Heart left ventricle (tissue), 13 donors: ENCODE measurements around the gene SLC25A6.

Source experiments
- POLR2A ChIP-seq, 2 donors: fragments of 450-650 bp; IDR thresholded peaks; one replicate each; pipeline ENCODE4 v1.6.1; 2017; ENCODE audit warnings: antibody characterized with exemption in 2 of 2, mild to moderate bottlenecking in 2 of 2, moderate library complexity in 2 of 2
- TF ChIP-seq, protein P1 (sequence below), 12 donors: fragments of 200-600 bp; sonication (generic) in 4 of 12; IDR thresholded peaks; one replicate each; pipeline versions ENCODE4 v1.5.0 to v1.8.0; 2018 to 2022; ENCODE audit warnings: antibody characterized with exemption in 12 of 12, mild to moderate bottlenecking in 5 of 12
- donor health status: ischemic (EF 13 %, LVEDD 7.1; RV severe dilation, severe dysfunction).
- donor health status: DM: no; HTN: yes; CAD: no.
- donor health status: DM: no; HTN: no; CAD: no.
- donor health status: ischemic (EF 25% LVEDD 6.9; RV normal size, moderate dysfunction).
- donor health status: ischemic (EF 25% LVEDD 5.7; RV mildly dilated, moderate dysfunction).
- donor health status: ischemic (EF 35%, LVEDD 5.7; RV mildly dilated, moderate dysfunction).
- donor health status: nonischemic (EF 11% LVEDD 7.7; RV severe dilation, severe dysfunction).
- donor health status: DM: yes; HTN: yes; CAD: no.
- donor health status: PGD.
- donor health status: ischemic (EF 29% LVEDD 5.4; RV normal size, mild dysfunction).
- donor health status: nonischemic (EF 23%, LVEDD 6.1; RV moderate dilation, normal function).

DNA sequence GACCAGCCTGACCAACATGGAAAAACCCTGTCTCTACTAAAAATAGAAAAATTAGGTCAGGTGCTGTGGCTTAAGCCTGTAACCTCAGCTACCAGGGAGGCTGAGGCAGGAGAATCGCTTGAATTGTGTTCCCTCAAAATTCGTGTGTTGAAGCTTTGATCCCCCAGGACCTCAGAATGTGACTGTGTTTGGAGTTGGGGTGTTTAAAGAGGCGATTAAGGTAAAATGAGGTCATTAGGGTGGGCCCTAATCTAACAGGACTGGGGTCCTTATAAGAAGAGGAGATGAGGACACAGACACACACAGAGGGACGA is 23.6 kb downstream of the SLC25A6 start:
- TF ChIP-seq, protein P1, sequence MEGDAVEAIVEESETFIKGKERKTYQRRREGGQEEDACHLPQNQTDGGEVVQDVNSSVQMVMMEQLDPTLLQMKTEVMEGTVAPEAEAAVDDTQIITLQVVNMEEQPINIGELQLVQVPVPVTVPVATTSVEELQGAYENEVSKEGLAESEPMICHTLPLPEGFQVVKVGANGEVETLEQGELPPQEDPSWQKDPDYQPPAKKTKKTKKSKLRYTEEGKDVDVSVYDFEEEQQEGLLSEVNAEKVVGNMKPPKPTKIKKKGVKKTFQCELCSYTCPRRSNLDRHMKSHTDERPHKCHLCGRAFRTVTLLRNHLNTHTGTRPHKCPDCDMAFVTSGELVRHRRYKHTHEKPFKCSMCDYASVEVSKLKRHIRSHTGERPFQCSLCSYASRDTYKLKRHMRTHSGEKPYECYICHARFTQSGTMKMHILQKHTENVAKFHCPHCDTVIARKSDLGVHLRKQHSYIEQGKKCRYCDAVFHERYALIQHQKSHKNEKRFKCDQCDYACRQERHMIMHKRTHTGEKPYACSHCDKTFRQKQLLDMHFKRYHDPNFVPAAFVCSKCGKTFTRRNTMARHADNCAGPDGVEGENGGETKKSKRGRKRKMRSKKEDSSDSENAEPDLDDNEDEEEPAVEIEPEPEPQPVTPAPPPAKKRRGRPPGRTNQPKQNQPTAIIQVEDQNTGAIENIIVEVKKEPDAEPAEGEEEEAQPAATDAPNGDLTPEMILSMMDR (IDR thresholded peaks at IDR 0.05), result no peak
- no peak for TF ChIP-seq POLR2A (IDR thresholded peaks at IDR 0.05)
